Fibroblast of mammary gland (primary cell): ENCODE results near the gene NUDT4.
"Not testable (repeated sequence)": the region's sequence is repeated elsewhere in the genome, so short reads cannot be mapped to it uniquely, and the experiment has no call there.

Source experiments
- DNase-seq: peaks from one replicate; pipeline ENCODE4 v3.0.0-alpha.2; 2010; ENCODE audit warnings: low read depth
- H3K4me3 ChIP-seq: 2 replicates; pipeline ENCODE4 v1.5.1; 2011; ENCODE audit warnings: low read depth, mild to moderate bottlenecking, low read length, moderate library complexity; ENCODE audit not compliant: control insufficient read depth
- CTCF ChIP-seq: conservative IDR thresholded peaks from 2 replicates; pipeline ENCODE4 v1.5.1; 2011; ENCODE audit warnings: low read depth, low read length, inconsistent platforms; ENCODE audit not compliant: control insufficient read depth, insufficient read depth

NUDT4 gene

GRCh38 chr12:93426412-93426805 is 48.7 kb downstream of the NUDT4 start:
- DNase-seq: no peak
- no peak for TF ChIP-seq CTCF

GRCh38 chr12:93427779-93428564 is 50.2 kb downstream of the NUDT4 start:
- no peak overlapping the region for H3K4me3 ChIP-seq
- DNase-seq: peak; percentile 68
- TF ChIP-seq CTCF: no peak

More at GRCh38 chr12:93426412-93426805, 48.7 kb downstream of the NUDT4 start:
- no peak overlapping the region for H3K4me3 ChIP-seq

GRCh38 chr12:93429448-93429847 is 51.7 kb downstream of the NUDT4 start:
- no peak for TF ChIP-seq CTCF
- no peak for DNase-seq
- H3K4me3 ChIP-seq: no peak overlapping the region

GRCh38 chr12:93429852-93430251 is 52.1 kb downstream of the NUDT4 start:
- no peak overlapping the region for H3K4me3 ChIP-seq
- no peak for DNase-seq
- TF ChIP-seq CTCF: no peak

- H3K4me3 ChIP-seq: no peak overlapping the region
- no peak for DNase-seq
- TF ChIP-seq CTCF: no peak
These were observed 52.6 kb downstream of the NUDT4 start for GRCh38 chr12:93430280-93430679.

GRCh38 chr12:93432031-93432430 is 54.3 kb downstream of the NUDT4 start:
- not testable (repeated sequence) for H3K4me3 ChIP-seq, DNase-seq

- TF ChIP-seq CTCF: no peak
- no peak overlapping the region for H3K4me3 ChIP-seq
- peak; percentile 14 for DNase-seq
These were observed 56.6 kb downstream of the NUDT4 start for GRCh38 chr12:93434256-93434865.
